Measurements from ENCODE around the gene GPRASP1.

GRCh38 chrX:102684772-102685520 lies 33.7 kb downstream of the GPRASP1 start:
- no peak for TF ChIP-seq CTCF (IDR thresholded peaks at IDR 0.05; ENCODE audit: insufficient read depth, low read length)
- TF ChIP-seq REST (IDR thresholded peaks at IDR 0.05; ENCODE audit: insufficient replicate concordance, low read depth) = no peak
- no peak for TF ChIP-seq POLR2AphosphoS5 (IDR thresholded peaks at IDR 0.05; ENCODE audit: low read depth)

Data from HL-60 (cell line).